ENCODE results near the gene MRI1.

MRI1 gene

DNA sequence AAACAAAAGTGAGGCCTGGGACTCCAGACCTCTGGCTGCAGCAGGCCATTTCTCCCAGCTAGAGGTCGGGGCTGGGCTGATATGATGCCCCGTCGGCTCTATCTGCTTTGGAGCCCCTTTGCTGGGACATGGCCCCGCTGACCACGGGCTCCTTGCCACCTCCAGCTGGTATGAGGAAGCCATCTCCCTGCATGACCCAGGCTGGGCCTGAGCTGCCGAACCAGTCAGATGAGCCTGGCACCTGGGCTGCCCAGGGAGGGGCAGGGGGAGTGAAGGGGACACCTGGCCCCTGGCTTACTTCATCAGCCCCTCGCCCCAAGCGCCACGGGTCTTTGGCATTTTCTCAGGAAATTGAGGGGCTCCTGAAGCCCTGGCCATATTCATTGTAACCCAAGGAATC is 38.7 kb downstream of the MRI1 start:
- H3K79me1 ChIP-seq (ENCODE audit: low read depth, low read length): peaks cover 11% of the 10 kb centered on the region
- no peaks in the 10 kb centered on the region for H3K27me3 ChIP-seq (ENCODE audit: control insufficient read depth in 3 of 3, insufficient read depth in 3 of 3, low read depth in 1 of 3, low read length in 3 of 3)
- no peaks in the 10 kb centered on the region for H3K9me3 ChIP-seq (replicated peaks in 1 of 2; ENCODE audit: control insufficient read depth in 2 of 2, insufficient read depth in 1 of 2, low read depth in 1 of 2, low read length in 2 of 2)
- no peak overlapping the region for H2AK5ac ChIP-seq (ENCODE audit: low read depth, low read length)
- no peak overlapping the region for H2AFZ ChIP-seq (ENCODE audit: low read length)
- no peak overlapping the region for H3K4me2 ChIP-seq (ENCODE audit: insufficient read depth, low read length, poor library complexity, severe bottlenecking)
- H3K4me3 ChIP-seq (ENCODE audit: low read length in 2 of 2): no peak overlapping the region
- no peak overlapping the region for H3K18ac ChIP-seq (ENCODE audit: low read length)
- no peak overlapping the region for H4K8ac ChIP-seq (ENCODE audit: low read depth, low read length)
- H3K27ac ChIP-seq (replicated peaks; ENCODE audit: low read length): no peak overlapping the region
- no peak overlapping the region for H2BK15ac ChIP-seq (ENCODE audit: low read length)
- H3K23ac ChIP-seq (ENCODE audit: low read depth, low read length, poor library complexity): peak overlapping the region; percentile 96
- peaks cover 35 to 55% of the 10 kb centered on the region in 2 donors for H3K36me3 ChIP-seq (replicated peaks in 1 of 2; ENCODE audit: control insufficient read depth in 2 of 2, insufficient read depth in 2 of 2, low read length in 2 of 2)
- H3K14ac ChIP-seq (ENCODE audit: low read length): no peak overlapping the region
- no peak overlapping the region for H2BK12ac ChIP-seq (ENCODE audit: low read length)
- H3K9ac ChIP-seq (ENCODE audit: low read depth, low read length, poor library complexity): no peak overlapping the region
- H3K4me1 ChIP-seq (ENCODE audit: control insufficient read depth in 2 of 2, insufficient read depth in 1 of 2, low read depth in 1 of 2, low read length in 2 of 2): peaks cover 0 to 1% of the 10 kb centered on the region in 2 donors
- no peak overlapping the region for H4K91ac ChIP-seq (ENCODE audit: low read depth, low read length, poor library complexity)
- DNase-seq (ENCODE audit: low spot score): no peak
- no peak overlapping the region for H2BK5ac ChIP-seq (ENCODE audit: low read length)
- no CpG with 5 or more reads among the region's 9 CpGs for WGBS, 2 donors (ENCODE audit: extremely low coverage in 2 of 2, insufficient read length in 2 of 2, insufficient replicate concordance in 1 of 2)
- no peak overlapping the region for H3K4ac ChIP-seq (ENCODE audit: low read length)
- no peak overlapping the region for H2BK120ac ChIP-seq (ENCODE audit: low read depth, low read length)

- no peak overlapping the region for H3K4me3 ChIP-seq (ENCODE audit: low read length in 2 of 2)
- H2BK12ac ChIP-seq (ENCODE audit: low read length): no peak overlapping the region
- peaks cover 0 to 1% of the 10 kb centered on the region in 2 donors for H3K4me1 ChIP-seq (ENCODE audit: control insufficient read depth in 2 of 2, insufficient read depth in 1 of 2, low read depth in 1 of 2, low read length in 2 of 2)
- no peak overlapping the region for H2BK5ac ChIP-seq (ENCODE audit: low read length)
- no peak overlapping the region for H2AFZ ChIP-seq (ENCODE audit: low read length)
- peaks cover 9% of the 10 kb centered on the region for H3K79me1 ChIP-seq (ENCODE audit: low read depth, low read length)
- no peak overlapping the region for H4K91ac ChIP-seq (ENCODE audit: low read depth, low read length, poor library complexity)
- no peak overlapping the region for H3K14ac ChIP-seq (ENCODE audit: low read length)
- H3K9ac ChIP-seq (ENCODE audit: low read depth, low read length, poor library complexity): no peak overlapping the region
- H3K9me3 ChIP-seq (replicated peaks in 1 of 2; ENCODE audit: control insufficient read depth in 2 of 2, insufficient read depth in 1 of 2, low read depth in 1 of 2, low read length in 2 of 2): no peaks in the 10 kb centered on the region
- 100% methylated on average over 2 of the region's 35 CpGs; no CpG with 5 or more reads in 1 of the 2 donors for WGBS, 2 donors (ENCODE audit: extremely low coverage in 2 of 2, insufficient read length in 2 of 2, insufficient replicate concordance in 1 of 2)
- H3K23ac ChIP-seq (ENCODE audit: low read depth, low read length, poor library complexity): peak overlapping the region; percentile 73
- H2AK5ac ChIP-seq (ENCODE audit: low read depth, low read length): peak overlapping the region; percentile 46
- no peak overlapping the region for H3K27ac ChIP-seq (replicated peaks; ENCODE audit: low read length)
- H4K8ac ChIP-seq (ENCODE audit: low read depth, low read length): no peak overlapping the region
- no peak overlapping the region for H3K4me2 ChIP-seq (ENCODE audit: insufficient read depth, low read length, poor library complexity, severe bottlenecking)
- peak overlapping the region; percentile 61 for H2BK120ac ChIP-seq (ENCODE audit: low read depth, low read length)
- peak overlapping the region; percentile 48 for H3K18ac ChIP-seq (ENCODE audit: low read length)
- H3K36me3 ChIP-seq (replicated peaks in 1 of 2; ENCODE audit: control insufficient read depth in 2 of 2, insufficient read depth in 2 of 2, low read length in 2 of 2): peaks cover 43 to 72% of the 10 kb centered on the region in 2 donors
- H3K4ac ChIP-seq (ENCODE audit: low read length): no peak overlapping the region
- H3K27me3 ChIP-seq (ENCODE audit: control insufficient read depth in 3 of 3, insufficient read depth in 3 of 3, low read depth in 1 of 3, low read length in 3 of 3): no peaks in the 10 kb centered on the region
- no peak for DNase-seq (ENCODE audit: low spot score)
- peak overlapping the region; percentile 49 for H2BK15ac ChIP-seq (ENCODE audit: low read length)
Observed at GRCh38 chr19:13804830-13805683, 40.7 kb downstream of the MRI1 start.

- no peak overlapping the region for H2BK120ac ChIP-seq (ENCODE audit: low read depth, low read length)
- H2BK15ac ChIP-seq (ENCODE audit: low read length): no peak overlapping the region
- no peak overlapping the region for H2BK5ac ChIP-seq (ENCODE audit: low read length)
- H3K4me3 ChIP-seq (ENCODE audit: low read length in 2 of 2): no peak overlapping the region
- no peak overlapping the region for H2AK5ac ChIP-seq (ENCODE audit: low read depth, low read length)
- no peak overlapping the region for H3K23ac ChIP-seq (ENCODE audit: low read depth, low read length, poor library complexity)
- H3K36me3 ChIP-seq (replicated peaks in 1 of 2; ENCODE audit: control insufficient read depth in 2 of 2, insufficient read depth in 2 of 2, low read length in 2 of 2): peaks cover 42 to 72% of the 10 kb centered on the region in 2 donors
- no peak overlapping the region for H3K4ac ChIP-seq (ENCODE audit: low read length)
- H3K18ac ChIP-seq (ENCODE audit: low read length): no peak overlapping the region
- no peaks in the 10 kb centered on the region for H3K9me3 ChIP-seq (replicated peaks in 1 of 2; ENCODE audit: control insufficient read depth in 2 of 2, insufficient read depth in 1 of 2, low read depth in 1 of 2, low read length in 2 of 2)
- DNase-seq (ENCODE audit: low spot score): no peak
- H3K4me2 ChIP-seq (ENCODE audit: insufficient read depth, low read length, poor library complexity, severe bottlenecking): no peak overlapping the region
- H3K14ac ChIP-seq (ENCODE audit: low read length): no peak overlapping the region
- H2AFZ ChIP-seq (ENCODE audit: low read length): no peak overlapping the region
- H4K8ac ChIP-seq (ENCODE audit: low read depth, low read length): no peak overlapping the region
- H3K27ac ChIP-seq (replicated peaks; ENCODE audit: low read length): no peak overlapping the region
- no peak overlapping the region for H4K91ac ChIP-seq (ENCODE audit: low read depth, low read length, poor library complexity)
- H2BK12ac ChIP-seq (ENCODE audit: low read length): no peak overlapping the region
- no peak overlapping the region for H3K9ac ChIP-seq (ENCODE audit: low read depth, low read length, poor library complexity)
- H3K4me1 ChIP-seq (ENCODE audit: control insufficient read depth in 2 of 2, insufficient read depth in 1 of 2, low read depth in 1 of 2, low read length in 2 of 2): peaks cover 0 to 1% of the 10 kb centered on the region in 2 donors
- 100% methylated on average over 1 of the region's 3 CpGs; no CpG with 5 or more reads in 1 of the 2 donors for WGBS, 2 donors (ENCODE audit: extremely low coverage in 2 of 2, insufficient read length in 2 of 2, insufficient replicate concordance in 1 of 2)
- H3K27me3 ChIP-seq (ENCODE audit: control insufficient read depth in 3 of 3, insufficient read depth in 3 of 3, low read depth in 1 of 3, low read length in 3 of 3): no peaks in the 10 kb centered on the region
- peaks cover 7% of the 10 kb centered on the region for H3K79me1 ChIP-seq (ENCODE audit: low read depth, low read length)
Observed at GRCh38 chr19:13806728-13807127, 42.4 kb downstream of the MRI1 start.

DNA sequence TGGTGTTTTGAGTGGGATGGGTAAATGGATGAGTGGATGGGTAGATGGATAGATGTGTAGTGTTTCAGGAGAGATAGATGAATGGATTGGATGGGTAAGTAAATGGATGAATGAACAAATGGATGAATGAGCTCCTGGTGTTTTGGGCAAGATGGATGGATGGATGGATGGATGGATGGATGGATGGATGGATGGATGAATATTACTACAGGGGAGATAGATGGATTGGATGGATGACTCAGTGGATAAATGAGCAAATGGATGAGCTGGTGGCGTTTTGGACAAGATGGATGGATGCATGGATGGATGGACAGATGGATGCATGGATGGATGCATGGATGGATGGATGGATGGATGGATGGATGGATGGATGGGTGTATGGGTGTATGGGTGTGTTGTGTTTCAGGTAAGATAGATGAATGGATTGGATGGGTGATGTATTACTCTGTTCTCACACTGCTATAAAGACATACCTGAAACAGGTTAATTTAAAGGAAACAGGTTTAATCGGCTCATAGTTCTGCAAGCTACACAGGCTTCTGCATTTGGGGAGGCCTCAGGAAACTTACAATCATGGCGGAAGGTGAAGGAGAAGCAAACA is 43.2 kb downstream of the MRI1 start:
- no peak overlapping the region for H2BK15ac ChIP-seq (ENCODE audit: low read length)
- H3K36me3 ChIP-seq (replicated peaks in 1 of 2; ENCODE audit: control insufficient read depth in 2 of 2, insufficient read depth in 2 of 2, low read length in 2 of 2): peaks cover 43 to 72% of the 10 kb centered on the region in 2 donors
- peaks cover 0 to 1% of the 10 kb centered on the region in 2 donors for H3K4me1 ChIP-seq (ENCODE audit: control insufficient read depth in 2 of 2, insufficient read depth in 1 of 2, low read depth in 1 of 2, low read length in 2 of 2)
- no CpG with 5 or more reads among the region's 3 CpGs for WGBS, 2 donors (ENCODE audit: extremely low coverage in 2 of 2, insufficient read length in 2 of 2, insufficient replicate concordance in 1 of 2)
- no peak overlapping the region for H4K8ac ChIP-seq (ENCODE audit: low read depth, low read length)
- H3K79me1 ChIP-seq (ENCODE audit: low read depth, low read length): peaks cover 7% of the 10 kb centered on the region
- H3K27me3 ChIP-seq (ENCODE audit: control insufficient read depth in 3 of 3, insufficient read depth in 3 of 3, low read depth in 1 of 3, low read length in 3 of 3): no peaks in the 10 kb centered on the region
- no peak overlapping the region for H3K4me2 ChIP-seq (ENCODE audit: insufficient read depth, low read length, poor library complexity, severe bottlenecking)
- H2BK12ac ChIP-seq (ENCODE audit: low read length): no peak overlapping the region
- no peak overlapping the region for H3K23ac ChIP-seq (ENCODE audit: low read depth, low read length, poor library complexity)
- H3K14ac ChIP-seq (ENCODE audit: low read length): no peak overlapping the region
- no peak overlapping the region for H3K4ac ChIP-seq (ENCODE audit: low read length)
- no peak overlapping the region for H4K91ac ChIP-seq (ENCODE audit: low read depth, low read length, poor library complexity)
- H3K27ac ChIP-seq (replicated peaks; ENCODE audit: low read length): no peak overlapping the region
- H3K9me3 ChIP-seq (replicated peaks in 1 of 2; ENCODE audit: control insufficient read depth in 2 of 2, insufficient read depth in 1 of 2, low read depth in 1 of 2, low read length in 2 of 2): no peaks in the 10 kb centered on the region
- no peak overlapping the region for H3K4me3 ChIP-seq (ENCODE audit: low read length in 2 of 2)
- no peak for DNase-seq (ENCODE audit: low spot score)
- no peak overlapping the region for H3K9ac ChIP-seq (ENCODE audit: low read depth, low read length, poor library complexity)
- no peak overlapping the region for H2AFZ ChIP-seq (ENCODE audit: low read length)
- no peak overlapping the region for H2BK5ac ChIP-seq (ENCODE audit: low read length)
- H2BK120ac ChIP-seq (ENCODE audit: low read depth, low read length): no peak overlapping the region
- no peak overlapping the region for H3K18ac ChIP-seq (ENCODE audit: low read length)
- H2AK5ac ChIP-seq (ENCODE audit: low read depth, low read length): no peak overlapping the region

Data from neuronal stem cell (in vitro differentiated cells).